Measurements from ENCODE around the gene PDE4B. TPM values are rescaled to one million over a fixed set of nuclear protein-coding genes. Genes with fewer than 3 reads are reported as not detected.
A peak's percentile ranks its signal among the peaks of the same experiment; 100 is the strongest.
"Not testable (repeated sequence)": the region's sequence is repeated elsewhere in the genome, so short reads cannot be mapped to it uniquely, and the experiment has no call there.

The PDE4B gene
- polyA plus RNA-seq, 3 donors: 6.7 to 8.4 (median 6.8) TPM

DNA sequence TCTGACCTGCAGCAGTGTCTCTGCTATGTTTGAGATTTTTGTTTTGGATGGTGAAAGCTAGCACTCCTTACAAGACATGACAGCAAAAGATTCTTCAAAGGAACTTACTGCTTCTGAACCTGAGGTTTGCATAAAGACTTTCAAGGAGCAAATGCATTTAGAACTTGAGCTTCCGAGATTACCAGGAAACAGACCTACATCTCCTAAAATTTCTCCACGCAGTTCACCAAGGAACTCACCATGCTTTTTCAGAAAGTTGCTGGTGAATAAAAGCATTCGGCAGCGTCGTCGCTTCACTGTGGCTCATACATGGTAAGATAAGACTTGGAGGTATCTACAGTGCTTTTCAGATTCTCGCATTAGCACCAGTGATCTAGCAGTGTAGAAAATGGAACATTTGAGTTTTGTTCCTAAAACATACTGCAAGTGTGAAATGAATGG lies 200.2 kb downstream of the PDE4B start:
- no peak for DNase-seq

DNA sequence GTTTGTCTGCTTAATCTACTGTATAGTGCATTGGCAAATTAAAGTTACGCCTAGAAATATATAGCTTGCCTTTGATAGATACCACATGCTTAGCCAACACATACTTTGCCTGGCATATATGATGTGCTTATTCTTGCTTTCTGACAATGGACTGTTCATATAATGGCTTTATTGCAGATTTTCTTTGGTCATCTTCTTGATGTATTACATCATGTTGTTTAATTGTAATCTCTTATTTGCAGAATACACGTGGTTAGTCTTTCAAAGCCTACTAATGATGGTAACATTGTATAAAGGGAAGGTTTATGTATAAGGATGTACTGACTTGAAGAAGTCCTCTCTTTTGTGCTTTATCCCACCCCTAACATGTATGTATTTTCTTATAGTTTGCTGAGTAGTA lies 201.5 kb downstream of the PDE4B start:
- no peak for DNase-seq

DNA sequence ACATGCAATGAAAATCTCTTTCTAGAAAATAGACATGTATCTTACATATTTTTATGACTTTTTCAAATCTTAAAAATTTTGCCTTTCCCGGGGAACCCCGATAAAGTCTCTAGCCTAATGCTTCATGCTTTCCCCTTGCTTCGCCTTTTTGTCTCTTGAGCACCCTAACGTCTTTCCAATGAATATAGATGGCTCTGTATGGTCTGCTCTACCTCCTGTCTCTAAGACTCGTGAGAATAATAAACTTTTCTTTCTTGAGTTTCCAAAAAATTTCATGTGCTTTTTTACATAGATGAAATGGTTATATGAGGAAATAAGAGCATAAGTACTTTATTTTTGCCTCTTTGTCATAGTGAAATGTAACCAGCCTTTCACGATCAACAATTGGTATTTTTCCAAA lies 202.6 kb downstream of the PDE4B start:
- DNase-seq: no peak

DNA sequence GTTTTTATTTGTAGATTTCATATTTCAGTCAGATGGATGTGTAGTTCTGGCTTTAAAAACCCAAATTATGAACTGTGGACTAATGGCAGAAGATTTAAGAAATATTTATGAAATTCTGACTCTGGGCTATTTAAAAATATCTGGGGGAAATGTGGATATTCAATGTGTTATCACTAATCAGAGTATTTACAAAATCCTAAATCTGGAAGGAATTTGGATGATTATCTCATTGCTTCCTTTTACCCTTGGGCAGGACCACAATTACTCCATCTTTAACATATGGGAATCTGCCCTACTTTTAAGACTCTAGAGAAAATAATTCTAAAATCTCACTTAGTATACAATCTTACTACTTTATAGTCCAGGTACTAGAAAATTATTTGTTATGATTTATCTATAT lies 203.2 kb downstream of the PDE4B start:
- DNase-seq: no peak

DNA sequence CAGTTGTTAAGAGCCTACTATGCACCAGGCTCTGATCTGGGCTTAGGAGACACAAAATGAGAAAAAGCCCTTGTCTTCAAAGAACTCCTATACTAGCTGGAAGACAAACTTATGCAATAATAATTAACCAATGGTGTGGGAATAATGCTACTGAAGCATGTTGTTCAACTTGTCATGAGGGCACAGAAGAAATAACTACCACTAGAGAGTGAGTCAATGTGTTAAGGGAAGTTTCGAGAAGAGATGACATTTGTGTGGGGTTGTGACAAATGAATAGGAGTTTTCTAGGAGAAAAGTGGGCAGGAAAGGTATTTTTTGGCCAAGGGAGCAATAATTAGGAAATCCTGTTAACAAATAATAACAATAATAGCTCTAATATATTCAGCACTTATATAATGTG lies 205.0 kb downstream of the PDE4B start:
- DNase-seq: no peak

DNA sequence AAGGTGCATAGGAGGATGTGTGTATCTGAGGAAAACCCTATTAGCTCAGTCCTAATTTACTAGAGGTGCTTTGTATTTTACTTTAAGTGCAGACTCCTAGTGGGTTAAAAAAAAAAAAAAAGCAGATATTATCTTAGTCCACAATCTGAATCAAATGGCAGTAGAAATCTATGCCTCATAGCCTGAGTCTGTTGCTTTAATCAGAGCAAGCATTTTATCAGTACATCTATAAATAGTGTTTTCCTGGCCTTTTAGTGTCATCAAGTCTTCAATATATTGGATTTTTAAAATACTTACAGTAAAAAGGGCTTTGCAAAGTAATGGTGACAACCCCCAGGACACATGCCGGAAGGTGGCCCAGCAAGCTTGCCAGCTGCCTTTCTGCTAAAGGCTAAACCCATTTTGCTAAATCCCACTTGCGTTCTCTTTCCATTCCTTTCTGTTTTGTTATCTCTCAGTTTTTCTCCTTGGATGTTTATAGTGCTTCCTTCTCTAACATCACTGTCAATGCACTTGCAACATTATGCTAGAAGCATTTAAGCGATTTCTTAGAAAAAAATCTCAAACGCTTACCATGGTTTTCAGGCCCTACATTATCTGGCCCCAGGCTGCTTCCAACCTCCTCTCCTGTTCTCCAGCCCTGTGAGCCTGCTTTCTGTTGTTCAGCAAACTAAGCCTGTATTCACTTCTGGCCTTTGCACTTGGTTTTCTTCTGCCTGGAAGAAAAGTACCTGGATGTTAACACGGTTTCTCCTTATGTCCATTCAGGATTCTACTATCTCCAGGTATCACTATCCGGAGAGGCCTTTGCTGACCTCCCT lies 206.3 kb downstream of the PDE4B start:
- no peak for DNase-seq

DNA sequence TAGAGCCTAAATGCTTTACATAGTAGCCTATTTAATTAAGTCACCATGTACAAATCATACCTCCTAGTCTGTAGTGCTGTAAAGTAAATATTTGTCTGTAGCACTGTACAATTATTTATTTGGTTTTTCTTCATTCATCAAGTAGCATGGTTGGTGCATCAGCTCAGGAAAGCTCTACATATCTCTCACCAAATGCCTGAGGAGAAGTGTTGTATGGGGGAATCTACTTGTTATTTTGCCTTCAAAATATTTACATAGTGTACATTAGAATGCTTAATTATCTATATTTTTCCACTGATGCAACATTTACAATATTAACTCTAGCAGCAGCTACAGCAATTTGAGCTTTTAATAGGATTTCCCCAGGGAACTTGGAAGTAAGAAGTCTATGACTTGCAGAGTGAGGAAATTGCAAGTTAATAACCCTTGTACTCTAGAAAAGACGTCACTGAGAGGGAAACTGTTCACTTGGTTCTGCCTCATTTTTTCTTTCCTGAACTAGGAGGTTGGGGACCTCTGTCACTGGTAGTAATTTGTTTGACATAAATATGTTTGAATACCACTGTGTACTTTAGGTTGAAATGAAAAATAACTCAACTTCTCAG lies 207.4 kb downstream of the PDE4B start:
- no peak for DNase-seq

DNA sequence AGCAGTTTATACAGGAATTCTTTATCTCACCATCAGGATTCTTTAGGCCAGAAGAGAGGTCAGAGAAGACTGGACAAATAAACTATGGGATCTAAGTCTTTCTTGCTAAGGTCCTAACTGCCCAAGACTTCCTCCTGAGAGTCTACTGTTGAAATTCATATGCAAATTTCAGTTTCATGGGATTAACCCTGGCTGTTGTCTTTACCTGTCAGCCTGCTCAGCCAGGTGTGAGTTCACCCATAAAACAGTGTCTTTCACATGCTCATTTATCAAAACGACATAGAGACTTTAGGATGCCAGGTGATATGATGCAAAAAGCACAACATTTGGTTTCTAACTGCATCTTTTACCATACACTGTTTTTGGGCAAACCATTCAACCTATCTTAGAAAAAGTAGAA lies 211.0 kb downstream of the PDE4B start:
- no peak for DNase-seq

DNA sequence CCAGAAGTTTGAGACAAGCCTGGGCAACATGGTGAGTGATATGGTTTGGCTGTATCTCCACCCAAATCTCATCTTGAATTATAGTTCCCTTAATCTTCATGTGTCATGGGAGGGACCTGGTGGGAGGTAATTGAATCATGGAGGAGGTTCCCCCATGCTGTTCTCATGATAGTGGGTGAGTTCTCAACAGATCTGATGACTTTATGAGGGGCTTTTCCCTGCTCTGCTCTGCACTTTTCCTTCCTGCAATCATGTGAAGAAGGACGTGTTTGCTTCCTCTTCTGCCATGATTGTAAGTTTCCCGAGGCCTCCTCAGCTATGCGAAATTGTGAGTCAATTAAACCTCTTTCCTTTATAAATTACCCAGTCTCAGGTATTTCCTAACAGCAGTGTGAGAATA lies 213.8 kb downstream of the PDE4B start:
- not testable (repeated sequence) for DNase-seq

DNA sequence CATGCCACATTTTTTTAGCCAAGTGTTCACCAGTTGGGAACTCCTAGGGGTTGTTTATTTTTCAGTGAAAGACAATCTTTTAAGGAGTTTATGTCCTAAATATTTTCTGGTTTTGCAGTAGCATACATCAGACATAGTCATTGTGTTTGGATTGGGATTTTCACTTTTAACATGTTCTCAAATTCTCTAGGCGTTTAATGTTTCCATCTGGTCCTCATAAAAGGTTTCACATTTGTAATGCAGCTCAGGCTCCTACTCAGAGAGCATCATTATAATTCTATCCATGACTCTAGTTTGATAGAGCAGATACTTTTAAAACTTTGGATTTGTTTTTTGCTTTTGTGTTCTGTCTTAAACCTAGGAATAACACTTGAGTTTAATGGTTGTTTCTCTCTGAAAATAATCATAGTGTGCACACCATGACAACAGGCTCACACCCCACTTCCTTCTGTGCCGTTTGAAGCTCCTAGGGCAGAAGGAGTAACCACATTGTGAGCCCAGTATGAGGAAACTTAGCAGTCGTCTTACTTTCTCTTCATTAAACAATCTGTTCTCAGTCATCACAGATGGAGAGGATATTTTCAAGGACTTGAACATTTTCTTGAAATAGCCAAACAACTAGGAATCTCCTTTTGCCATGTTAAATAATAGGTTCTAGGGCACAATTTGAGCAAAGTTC lies 219.6 kb downstream of the PDE4B start:
- DNase-seq: no peak

DNA sequence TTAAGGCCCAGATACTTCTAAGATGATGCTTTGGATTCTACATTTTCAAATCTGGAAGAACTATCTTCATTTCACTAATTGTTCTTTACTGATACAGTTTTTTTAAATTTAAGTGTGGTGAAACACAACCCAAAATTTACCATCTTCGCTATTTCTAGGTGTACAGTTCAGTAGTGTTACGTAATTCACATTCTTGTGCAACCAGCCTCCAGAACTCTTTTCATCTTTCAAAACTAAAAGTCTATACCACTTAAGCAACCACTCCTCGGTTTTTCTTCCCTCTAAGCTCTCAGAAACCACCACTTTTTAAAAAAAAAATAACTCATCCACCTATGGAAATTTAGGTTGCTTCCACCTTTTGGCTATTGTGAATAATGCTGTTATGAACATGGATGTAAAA lies 220.7 kb downstream of the PDE4B start:
- DNase-seq: no peak

DNA sequence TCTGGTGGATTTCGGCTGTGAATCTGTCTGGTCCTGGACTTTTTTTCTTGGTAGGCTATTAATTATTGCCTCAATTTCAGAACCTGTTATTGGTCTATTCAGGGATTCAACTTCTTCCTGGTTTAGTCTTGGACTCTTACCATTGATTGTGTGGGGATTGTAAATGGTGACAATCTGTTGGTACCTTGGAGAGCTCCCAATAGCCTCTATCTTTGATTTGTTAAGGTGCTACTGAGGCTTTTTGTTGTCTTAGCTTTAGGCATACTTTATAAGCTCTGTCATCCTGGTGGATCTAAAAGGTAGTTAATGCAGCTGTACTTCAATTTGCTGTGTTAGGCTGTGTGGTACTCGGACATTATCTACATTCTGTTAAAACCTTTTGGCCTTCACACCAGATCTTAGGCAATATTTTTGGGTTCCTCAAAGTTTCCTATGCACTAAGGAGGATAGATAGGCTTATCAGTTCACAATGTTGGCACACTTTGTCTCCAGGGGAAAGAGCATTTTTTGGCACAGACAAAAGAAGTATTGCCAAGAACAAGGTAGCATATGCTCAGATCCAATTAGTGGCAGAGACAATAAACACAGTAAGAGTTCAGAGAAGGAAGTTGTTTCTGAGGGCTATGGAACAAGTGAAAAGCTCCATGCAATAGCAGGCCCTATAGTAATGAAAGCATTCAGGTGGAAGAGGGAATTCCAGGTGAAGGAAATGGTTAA lies 230.4 kb downstream of the PDE4B start:
- DNase-seq: peak; percentile 38

DNA sequence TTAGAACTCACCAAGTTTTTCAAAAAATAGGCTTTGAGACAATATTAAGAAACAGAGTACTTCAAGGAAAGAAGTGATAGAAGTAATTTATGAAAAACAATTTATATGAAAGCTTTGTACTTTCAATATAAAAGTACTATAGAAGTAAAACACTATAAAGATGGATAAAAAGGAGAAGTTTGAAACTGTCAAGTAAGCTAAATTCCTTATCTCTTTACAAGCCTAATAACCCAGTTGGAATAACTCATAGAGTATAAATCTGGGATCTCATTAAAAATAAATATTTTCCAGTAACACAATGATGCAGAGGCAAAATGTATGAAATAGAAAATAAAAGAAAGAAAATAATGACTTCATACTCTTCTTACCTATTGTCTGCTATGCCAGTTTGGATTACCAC lies 232.5 kb downstream of the PDE4B start:
- DNase-seq: no peak

DNA sequence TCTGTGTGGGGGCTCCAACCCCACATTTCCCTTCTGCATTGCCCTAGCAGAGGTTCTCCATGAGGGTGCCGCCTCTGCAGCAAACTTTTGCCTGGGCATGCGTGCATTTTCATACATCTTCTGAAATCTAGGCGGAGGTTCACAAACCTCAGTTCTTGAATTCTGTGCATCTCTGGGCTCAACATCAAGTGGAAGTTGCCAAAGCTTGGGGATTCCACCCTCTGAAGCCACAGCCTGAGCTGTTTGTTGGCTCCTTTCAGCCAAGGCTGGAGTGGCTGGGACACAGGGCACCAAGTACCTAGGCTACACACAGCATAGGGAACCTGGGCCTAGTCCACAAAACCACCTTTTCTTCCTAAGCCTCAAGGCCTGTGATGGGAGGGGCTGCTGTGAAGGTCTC lies 235.3 kb downstream of the PDE4B start:
- DNase-seq: no peak

DNA sequence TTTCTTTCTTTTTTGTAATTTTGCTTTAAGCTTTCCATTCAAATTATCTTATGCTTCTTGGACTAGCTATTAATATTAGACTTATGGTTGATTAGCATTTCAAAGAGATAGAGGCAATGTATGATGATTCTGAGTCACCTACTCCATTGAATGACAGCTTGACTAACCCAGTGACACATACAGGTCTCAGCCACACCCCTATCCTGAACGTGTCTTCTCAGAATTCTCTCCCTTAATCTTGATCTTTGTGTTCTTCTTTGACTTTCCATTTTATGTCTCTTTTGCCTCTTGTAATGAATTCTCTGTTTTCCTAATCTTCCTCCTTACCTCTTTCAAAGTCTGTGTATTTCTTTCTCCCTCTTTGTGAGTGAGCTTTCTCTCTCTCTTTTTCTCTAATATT lies 241.1 kb downstream of the PDE4B start:
- DNase-seq: no peak

DNA sequence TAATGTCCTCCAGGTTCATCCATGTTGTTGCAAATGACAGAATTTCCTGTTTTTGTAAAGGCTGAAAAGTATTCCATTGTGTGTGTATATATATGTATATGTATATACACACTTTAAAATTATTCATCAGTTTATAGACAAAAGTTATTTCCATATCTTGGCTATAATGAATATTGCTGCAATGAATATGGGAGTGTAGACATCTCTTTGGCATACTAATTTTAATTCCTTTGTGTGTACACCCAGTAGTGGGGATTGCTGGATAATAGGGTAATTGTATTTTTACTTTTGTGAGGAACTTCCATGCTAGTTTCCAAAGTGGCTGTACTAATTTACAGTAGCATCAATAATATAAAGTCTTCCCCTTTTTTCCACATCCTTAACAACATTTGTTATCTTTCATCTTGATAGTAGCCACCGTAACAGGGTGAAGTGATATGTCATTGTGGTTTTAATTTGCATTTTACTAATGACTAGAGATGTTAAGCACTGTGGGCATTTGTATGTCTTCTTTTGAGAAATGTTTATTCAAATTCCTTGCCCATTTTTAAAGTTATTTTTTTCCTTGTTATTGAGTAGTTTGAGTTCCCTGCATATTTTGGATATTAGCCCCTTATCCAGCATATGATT lies 243.0 kb downstream of the PDE4B start:
- DNase-seq: no peak

DNA sequence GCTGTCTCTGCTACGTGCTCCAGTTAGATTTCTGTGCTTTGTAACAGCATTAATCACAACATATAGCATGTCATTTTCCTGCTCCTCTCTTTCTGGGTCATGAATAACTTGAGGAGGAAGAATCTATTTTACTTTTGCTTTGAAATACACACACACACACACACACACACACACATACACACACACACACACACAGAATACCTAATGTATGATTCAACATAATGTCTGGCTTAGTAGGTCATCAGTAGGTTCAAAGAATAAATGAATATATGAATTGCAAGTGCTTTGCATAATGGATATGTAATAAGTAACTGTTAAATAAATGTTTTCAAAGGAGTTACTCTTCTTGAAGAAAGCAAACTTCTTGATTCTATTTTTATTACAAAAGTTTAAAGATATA lies 249.0 kb downstream of the PDE4B start:
- no peak for DNase-seq

DNA sequence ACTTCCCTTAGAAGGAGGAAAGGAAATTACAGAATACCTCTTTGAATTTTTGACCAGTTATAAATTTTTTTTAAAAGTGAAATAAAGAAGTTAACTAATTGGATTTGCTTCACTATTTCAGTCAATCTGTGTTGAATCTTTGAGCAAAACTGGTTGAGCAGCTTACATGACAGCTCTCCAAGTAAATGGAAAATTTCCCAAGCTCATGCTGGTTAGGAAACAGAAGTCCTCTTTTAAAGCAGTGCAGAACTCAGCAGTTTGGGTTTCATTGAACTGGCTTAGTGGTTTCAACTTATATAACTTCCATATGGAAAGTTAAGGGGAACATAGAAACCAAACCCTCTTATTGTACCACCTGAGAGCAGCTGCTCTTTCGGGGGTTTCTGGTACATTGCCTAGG lies 250.5 kb downstream of the PDE4B start:
- DNase-seq: no peak

DNA sequence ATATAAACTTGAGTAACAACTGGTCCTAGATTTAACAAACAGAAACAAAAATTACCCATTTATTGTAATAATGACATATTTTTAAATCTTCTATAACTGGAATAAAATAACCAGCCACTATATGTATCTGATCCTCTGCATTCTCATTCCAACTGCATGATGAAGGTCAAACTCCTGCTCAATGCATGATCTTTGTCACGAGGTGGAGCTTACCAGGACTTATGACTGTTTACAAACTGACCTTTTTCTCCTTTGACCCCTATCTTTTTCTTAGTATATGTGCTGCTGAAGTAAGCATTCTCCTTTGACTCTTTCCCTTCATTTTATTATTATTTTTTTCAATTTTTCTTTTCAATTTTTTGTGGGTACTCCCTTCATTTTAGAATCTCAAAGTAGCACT lies 252.2 kb downstream of the PDE4B start:
- no peak for DNase-seq

DNA sequence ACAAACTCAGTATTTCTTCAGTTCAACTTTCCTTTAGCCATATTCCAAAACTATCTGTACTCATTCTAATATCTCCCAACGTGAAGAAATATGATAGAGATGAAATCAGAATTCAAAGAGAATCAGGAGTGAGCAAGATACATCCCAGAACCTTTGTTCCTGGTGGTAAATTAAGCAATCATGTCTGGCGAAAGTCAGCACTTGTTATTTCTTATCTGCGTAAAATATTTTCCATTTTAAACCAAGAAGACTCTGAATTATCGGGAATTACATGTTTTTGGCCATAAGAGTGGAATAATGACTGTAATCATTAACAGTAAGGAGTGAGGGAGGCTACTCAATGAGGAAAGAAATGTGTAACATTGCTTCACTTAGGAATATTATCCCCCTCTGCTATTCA lies 253.7 kb downstream of the PDE4B start:
- no peak for DNase-seq

DNA sequence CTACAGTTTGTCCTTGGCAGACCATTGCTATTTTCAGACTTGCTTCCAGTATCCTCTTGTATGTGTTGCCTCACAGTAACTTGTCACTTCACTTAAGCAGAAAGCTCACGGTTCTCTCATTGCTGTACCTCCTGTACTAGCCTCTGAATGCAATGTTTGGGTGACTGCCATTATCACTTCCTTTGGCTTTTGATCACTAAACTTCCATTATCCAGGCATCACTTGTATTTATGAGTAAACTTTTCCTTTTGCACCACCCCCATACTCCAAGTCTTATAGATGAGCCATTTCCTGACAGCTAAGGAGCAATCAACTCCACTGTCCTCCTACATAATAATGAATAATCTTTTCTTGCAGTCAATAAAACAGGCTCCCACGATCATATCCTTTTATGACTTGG lies 255.3 kb downstream of the PDE4B start:
- no peak for DNase-seq

DNA sequence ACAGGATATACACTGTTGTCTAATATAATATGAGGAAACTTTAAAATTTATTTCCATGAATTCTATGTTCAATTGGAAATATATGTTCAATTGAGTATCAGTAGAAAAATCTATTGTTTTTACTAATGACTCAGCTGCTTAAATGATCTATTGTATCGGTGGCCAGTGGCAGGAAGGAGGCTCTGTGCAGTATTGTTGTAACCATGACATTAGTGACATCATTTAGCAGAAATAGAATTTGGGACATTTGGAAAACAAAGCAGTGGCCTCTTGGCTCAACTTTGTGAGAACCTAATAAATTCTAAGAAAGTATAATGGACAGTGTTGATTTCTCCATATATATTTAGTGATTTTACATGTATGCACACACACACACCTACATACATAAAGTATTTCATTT lies 257.4 kb downstream of the PDE4B start:
- no peak for DNase-seq

Data from renal pelvis (tissue), 4 donors.